Upper lobe of left lung (tissue), 4 donors: Measurements from ENCODE around the gene CCDC107.

ENCODE experiments used
- POLR2A ChIP-seq, 4 donors: fragments of 450-650 bp; IDR thresholded peaks; one replicate each; pipeline ENCODE4 v1.5.1; 2016 to 2017; ENCODE audit warnings: antibody characterized with exemption in 4 of 4, mild to moderate bottlenecking in 2 of 4
- POLR2AphosphoS5 ChIP-seq, 2 donors: sonication (generic); formaldehyde crosslinking; IDR thresholded peaks; one replicate each; pipeline ENCODE4 v1.5.1; 2017; ENCODE audit warnings: antibody characterized with exemption in 2 of 2
- TF ChIP-seq, protein P1 (sequence below), 6 experiments: fragments of 450-650 bp in 4 of 6; fragments of 200-600 bp in 2 of 6; sonication (generic) in 2 of 6; IDR thresholded peaks; one replicate each; pipeline ENCODE4 v1.5.1; 2016 to 2019; ENCODE audit warnings: antibody characterized with exemption in 6 of 6

DNA sequence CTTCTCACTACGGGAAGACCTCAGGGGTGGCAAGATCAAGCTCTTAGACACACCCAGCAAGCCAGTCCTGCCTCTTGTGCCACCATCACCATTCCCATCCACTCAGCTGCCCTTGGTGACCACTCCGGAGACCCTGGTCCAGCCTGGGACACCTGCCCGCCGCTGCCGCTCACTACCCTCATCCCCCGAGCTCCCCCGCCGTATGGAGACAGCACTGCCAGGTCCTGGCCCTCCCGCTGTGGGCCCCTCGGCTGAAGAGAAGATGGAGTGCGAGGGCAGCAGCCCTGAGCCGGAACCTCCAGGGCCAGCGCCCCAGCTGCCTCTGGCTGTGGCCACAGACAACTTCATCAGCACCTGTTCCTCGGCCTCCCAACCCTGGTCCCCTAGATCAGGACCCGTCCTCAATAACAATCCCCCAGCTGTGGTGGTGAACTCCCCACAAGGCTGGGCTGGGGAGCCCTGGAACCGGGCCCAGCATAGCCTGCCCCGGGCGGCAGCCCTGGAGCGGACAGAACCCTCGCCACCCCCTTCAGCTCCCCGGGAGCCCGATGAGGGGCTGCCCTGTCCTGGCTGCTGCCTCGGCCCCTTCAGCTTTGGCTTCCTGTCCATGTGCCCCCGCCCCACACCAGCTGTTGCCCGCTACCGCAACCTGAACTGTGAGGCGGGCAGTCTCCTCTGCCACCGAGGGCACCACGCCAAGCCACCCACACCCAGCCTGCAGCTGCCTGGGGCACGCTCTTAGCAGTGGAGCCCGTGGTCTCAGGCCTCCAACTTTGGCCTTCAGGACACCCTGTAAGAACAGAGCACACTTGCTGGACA is 48.9 kb upstream of the CCDC107 start:
- TF ChIP-seq, protein P1, sequence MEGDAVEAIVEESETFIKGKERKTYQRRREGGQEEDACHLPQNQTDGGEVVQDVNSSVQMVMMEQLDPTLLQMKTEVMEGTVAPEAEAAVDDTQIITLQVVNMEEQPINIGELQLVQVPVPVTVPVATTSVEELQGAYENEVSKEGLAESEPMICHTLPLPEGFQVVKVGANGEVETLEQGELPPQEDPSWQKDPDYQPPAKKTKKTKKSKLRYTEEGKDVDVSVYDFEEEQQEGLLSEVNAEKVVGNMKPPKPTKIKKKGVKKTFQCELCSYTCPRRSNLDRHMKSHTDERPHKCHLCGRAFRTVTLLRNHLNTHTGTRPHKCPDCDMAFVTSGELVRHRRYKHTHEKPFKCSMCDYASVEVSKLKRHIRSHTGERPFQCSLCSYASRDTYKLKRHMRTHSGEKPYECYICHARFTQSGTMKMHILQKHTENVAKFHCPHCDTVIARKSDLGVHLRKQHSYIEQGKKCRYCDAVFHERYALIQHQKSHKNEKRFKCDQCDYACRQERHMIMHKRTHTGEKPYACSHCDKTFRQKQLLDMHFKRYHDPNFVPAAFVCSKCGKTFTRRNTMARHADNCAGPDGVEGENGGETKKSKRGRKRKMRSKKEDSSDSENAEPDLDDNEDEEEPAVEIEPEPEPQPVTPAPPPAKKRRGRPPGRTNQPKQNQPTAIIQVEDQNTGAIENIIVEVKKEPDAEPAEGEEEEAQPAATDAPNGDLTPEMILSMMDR (IDR thresholded peaks at IDR 0.05): no peak
- TF ChIP-seq POLR2A (IDR thresholded peaks at IDR 0.05) (no peak), POLR2AphosphoS5 (IDR thresholded peaks at IDR 0.05) (no peak)
